Body of pancreas (tissue), 4 donors: ENCODE results near the gene RBM38. TPM values are rescaled to one million over a fixed set of nuclear protein-coding genes. Genes with fewer than 3 reads are reported as not detected.

Experiments
- ATAC-seq: fragments of 150-250 bp; one replicate; pipeline ENCODE4 v1.9.1; 2016
- DNase-seq, 4 donors: peaks; one replicate each; pipeline ENCODE4 v3.0.0-alpha.2; 2019
- H3K27ac ChIP-seq, 4 donors: fragments of 200-600 bp; sonication (generic); 1 replicate in 3 of 4; 2 replicates in 1 of 4; pipeline versions ENCODE4 v1.5.1 to v1.6.1; 2016 to 2019; ENCODE audit warnings: mild to moderate bottlenecking in 1 of 4, mixed read lengths in 1 of 4, moderate library complexity in 1 of 4
- H3K27me3 ChIP-seq, 2 donors: fragments of 200-600 bp; sonication (generic); one replicate each; pipeline ENCODE4 v1.6.0; 2016; ENCODE audit warnings: mild to moderate bottlenecking in 1 of 2
- H3K36me3 ChIP-seq, 2 donors: fragments of 200-600 bp; sonication (generic); replicated peaks in 1 of 2; 2 replicates each; pipeline ENCODE4 v1.5.1; 2016; ENCODE audit warnings: low read depth in 2 of 2; ENCODE audit not compliant: insufficient read depth in 1 of 2
- H3K4me1 ChIP-seq: fragments of 200-600 bp; sonication (generic); one replicate; pipeline ENCODE4 v1.6.0; 2016
- H3K4me3 ChIP-seq, 2 donors: fragments of 200-600 bp; sonication (generic); 1 replicate in 1 of 2; 2 replicates in 1 of 2; pipeline ENCODE4 v1.5.1; 2016 to 2019
- H3K9me3 ChIP-seq, 3 donors: fragments of 200-600 bp; sonication (generic); 1 replicate in 2 of 3; 2 replicates in 1 of 3; pipeline ENCODE4 v1.5.1; 2016
- CTCF ChIP-seq, 7 experiments: fragments of 450-650 bp in 4 of 7; fragments of 200-600 bp in 3 of 7; sonication (generic) in 3 of 7; IDR thresholded peaks; one replicate each; pipeline ENCODE4 v1.5.1; 2016 to 2019; ENCODE audit warnings: antibody characterized with exemption in 7 of 7
- POLR2A ChIP-seq, 3 donors: fragments of 450-650 bp; IDR thresholded peaks; one replicate each; pipeline ENCODE4 v1.6.1; 2016; ENCODE audit warnings: antibody characterized with exemption in 3 of 3, mild to moderate bottlenecking in 2 of 3
- whole genome bisulfite sequencing, 2 donors: methylation state at CpG; one replicate each; pipeline ENCODE4 v1.1.5; 2017; 5-methylcytosine and 5-hydroxymethylcytosine counted together
- intact Hi-C: fragments of 100-400 bp; cut with DNase I; formaldehyde crosslinking; loops from one replicate; pipeline ENCODE4 v1.15.1; 2023
- total RNA-seq, 2 donors: library from RNA; depleted of rRNA; stranded (reverse); fragments of >200 nt; gene quantifications; one replicate each; pipeline ENCODE4 v1.1.0, GENCODE V29; 2016

The RBM38 gene
- total RNA-seq, 2 donors from 2014 or later, result 5.6 to 12.7 TPM

GRCh38 chr20:57384953-57385761 lies 6.0 kb upstream of the RBM38 start:
- peaks cover 10% of the 10 kb centered on the region for H3K4me1 ChIP-seq
- ATAC-seq, result no peak
- H3K36me3 ChIP-seq, result no peaks in the 10 kb centered on the region

GRCh38 chr20:57385940-57386339 lies 5.3 kb upstream of the RBM38 start:
- Histone ChIP-seq H3K27ac (no peak overlapping the region), H3K4me1 (peaks cover 16% of the 10 kb centered on the region), H3K9me3 (no peaks in the 10 kb centered on the region), H3K27me3 (no peaks in the 10 kb centered on the region), H3K36me3 (no peaks in the 10 kb centered on the region), H3K4me3 (no peak overlapping the region)
- intact Hi-C loops, result loop anchor here (5.0 kb wide), 1 partner anchor 61 kb away; no protein-coding TSS in a partner anchor
- ATAC-seq (no peak), DNase-seq (no peak)
- WGBS, 2 donors, result 92 to 96% methylated on average over 4 to 6 of the region's 6 CpGs
- TF ChIP-seq CTCF (IDR thresholded peaks at IDR 0.05), result no peak
- TF ChIP-seq POLR2A (IDR thresholded peaks at IDR 0.05), result no peak

More at GRCh38 chr20:57384953-57385761, 6.0 kb upstream of the RBM38 start:
- 82 to 89% methylated on average over 23 to 26 of the region's 29 CpGs for WGBS, 2 donors
- no peak for DNase-seq
- TF ChIP-seq POLR2A (IDR thresholded peaks at IDR 0.05) (no peak), CTCF (IDR thresholded peaks at IDR 0.05) (no peak)
- Histone ChIP-seq H3K4me3 (no peak overlapping the region), H3K27me3 (no peaks in the 10 kb centered on the region), H3K27ac (no peak overlapping the region), H3K9me3 (no peaks in the 10 kb centered on the region)
- intact Hi-C loops, result loop anchor here (5.0 kb wide), 2 partner anchors 62 to 107 kb away; no protein-coding TSS in a partner anchor

GRCh38 chr20:57386762-57387161 lies 4.4 kb upstream of the RBM38 start:
- Histone ChIP-seq H3K4me1 (peaks cover 17% of the 10 kb centered on the region), H3K36me3 (no peaks in the 10 kb centered on the region), H3K27me3 (no peaks in the 10 kb centered on the region), H3K27ac (no peak overlapping the region), H3K9me3 (no peaks in the 10 kb centered on the region), H3K4me3 (no peak overlapping the region)
- WGBS, 2 donors, result 90 to 93% methylated on average over 3 to 4 of the region's 4 CpGs
- no peak for TF ChIP-seq POLR2A (IDR thresholded peaks at IDR 0.05)
- no peak for TF ChIP-seq CTCF (IDR thresholded peaks at IDR 0.05)
- no peak for DNase-seq
- intact Hi-C loops, result loop anchor here (5.0 kb wide), 1 partner anchor 61 kb away; no protein-coding TSS in a partner anchor
- ATAC-seq, result no peak

- TF ChIP-seq CTCF (IDR thresholded peaks at IDR 0.05) (no peak), POLR2A (IDR thresholded peaks at IDR 0.05) (no peak)
- intact Hi-C loops, result loop anchor here (5.0 kb wide), 1 partner anchor 60 kb away; no protein-coding TSS in a partner anchor
- WGBS, 2 donors, result 84 to 100% methylated on average over 3 to 8 of the region's 8 CpGs
- DNase-seq (no peak), ATAC-seq (no peak)
- Histone ChIP-seq H3K9me3 (no peaks in the 10 kb centered on the region), H3K4me3 (no peak overlapping the region), H3K36me3 (no peaks in the 10 kb centered on the region), H3K27me3 (no peaks in the 10 kb centered on the region), H3K27ac (no peak overlapping the region), H3K4me1 (peaks cover 23% of the 10 kb centered on the region)
Observed at GRCh38 chr20:57387463-57387862, 3.7 kb upstream of the RBM38 start.
